AG09309 (cell line): ENCODE measurements around the gene ACOT7.
"Not testable (repeated sequence)": the region's sequence is repeated elsewhere in the genome, so short reads cannot be mapped to it uniquely, and the experiment has no call there.

ENCODE experiments used
- DNase-seq: peaks from one replicate; pipeline ENCODE4 v3.0.0-alpha.2; 2010; ENCODE audit warnings: low read depth
- H3K4me3 ChIP-seq: 2 replicates; pipeline ENCODE4 v1.5.1; 2011; ENCODE audit warnings: mild to moderate bottlenecking, low read depth, low read length, moderate library complexity; ENCODE audit not compliant: control insufficient read depth
- TF ChIP-seq, protein P1 (sequence below): IDR thresholded peaks from 2 replicates; pipeline ENCODE4 v1.5.1; 2011; ENCODE audit warnings: mild to moderate bottlenecking, low read depth, low read length, inconsistent platforms; ENCODE audit not compliant: insufficient read depth, control insufficient read depth; ENCODE audit errors: missing control alignments

Gene ACOT7, protein sequence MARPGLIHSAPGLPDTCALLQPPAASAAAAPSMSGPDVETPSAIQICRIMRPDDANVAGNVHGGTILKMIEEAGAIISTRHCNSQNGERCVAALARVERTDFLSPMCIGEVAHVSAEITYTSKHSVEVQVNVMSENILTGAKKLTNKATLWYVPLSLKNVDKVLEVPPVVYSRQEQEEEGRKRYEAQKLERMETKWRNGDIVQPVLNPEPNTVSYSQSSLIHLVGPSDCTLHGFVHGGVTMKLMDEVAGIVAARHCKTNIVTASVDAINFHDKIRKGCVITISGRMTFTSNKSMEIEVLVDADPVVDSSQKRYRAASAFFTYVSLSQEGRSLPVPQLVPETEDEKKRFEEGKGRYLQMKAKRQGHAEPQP

DNA sequence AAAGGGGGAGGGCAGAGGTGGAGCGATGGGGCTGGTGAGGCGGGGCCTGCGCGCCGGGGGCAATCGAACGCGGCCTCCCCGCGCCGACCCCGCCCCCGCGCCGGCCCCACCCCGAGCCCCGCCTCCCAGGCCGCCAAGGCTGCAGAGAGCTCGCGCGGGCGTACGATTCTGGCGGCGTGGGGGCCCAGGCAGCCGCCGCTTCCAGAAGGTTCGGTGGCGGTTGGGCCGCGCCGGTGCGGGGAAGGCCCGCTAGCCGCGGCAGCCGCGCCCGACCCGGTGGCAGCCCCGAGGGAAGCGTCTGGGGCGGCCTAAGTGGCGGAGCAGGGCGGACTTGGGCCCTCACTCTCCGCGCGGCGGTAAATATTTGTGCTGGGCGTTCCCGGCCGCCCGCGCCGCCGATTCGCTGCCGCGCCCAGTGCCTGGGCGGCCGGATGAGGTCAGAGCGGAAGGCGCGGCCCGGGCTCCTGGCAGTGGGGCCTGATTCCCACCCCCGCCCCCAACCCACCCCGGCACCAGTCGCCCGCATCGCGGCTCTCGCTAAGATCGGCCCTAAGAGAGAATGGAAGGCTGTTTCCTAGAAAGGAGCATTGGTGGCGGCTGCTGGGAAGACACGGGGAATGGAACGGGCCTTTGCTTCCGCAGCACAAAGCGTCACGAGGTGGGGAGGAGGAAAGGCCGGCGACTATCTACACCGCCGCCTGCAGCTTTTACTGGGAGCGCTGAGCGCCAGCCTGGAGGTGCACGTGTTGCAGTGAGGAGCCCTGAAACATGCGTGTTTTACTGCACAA lies at the start of gene ACOT7:
Gene ACOT7 (minus strand): TSS at position 368 of the 788 bp plus-strand sequence. CDS start 368 bp downstream, outside the sequence.
- H3K4me3 ChIP-seq = peak within 1 kb of the TSS; percentile 58
- TF ChIP-seq, protein P1, sequence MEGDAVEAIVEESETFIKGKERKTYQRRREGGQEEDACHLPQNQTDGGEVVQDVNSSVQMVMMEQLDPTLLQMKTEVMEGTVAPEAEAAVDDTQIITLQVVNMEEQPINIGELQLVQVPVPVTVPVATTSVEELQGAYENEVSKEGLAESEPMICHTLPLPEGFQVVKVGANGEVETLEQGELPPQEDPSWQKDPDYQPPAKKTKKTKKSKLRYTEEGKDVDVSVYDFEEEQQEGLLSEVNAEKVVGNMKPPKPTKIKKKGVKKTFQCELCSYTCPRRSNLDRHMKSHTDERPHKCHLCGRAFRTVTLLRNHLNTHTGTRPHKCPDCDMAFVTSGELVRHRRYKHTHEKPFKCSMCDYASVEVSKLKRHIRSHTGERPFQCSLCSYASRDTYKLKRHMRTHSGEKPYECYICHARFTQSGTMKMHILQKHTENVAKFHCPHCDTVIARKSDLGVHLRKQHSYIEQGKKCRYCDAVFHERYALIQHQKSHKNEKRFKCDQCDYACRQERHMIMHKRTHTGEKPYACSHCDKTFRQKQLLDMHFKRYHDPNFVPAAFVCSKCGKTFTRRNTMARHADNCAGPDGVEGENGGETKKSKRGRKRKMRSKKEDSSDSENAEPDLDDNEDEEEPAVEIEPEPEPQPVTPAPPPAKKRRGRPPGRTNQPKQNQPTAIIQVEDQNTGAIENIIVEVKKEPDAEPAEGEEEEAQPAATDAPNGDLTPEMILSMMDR = peak; percentile 27
- peak; percentile 29 for DNase-seq

DNA sequence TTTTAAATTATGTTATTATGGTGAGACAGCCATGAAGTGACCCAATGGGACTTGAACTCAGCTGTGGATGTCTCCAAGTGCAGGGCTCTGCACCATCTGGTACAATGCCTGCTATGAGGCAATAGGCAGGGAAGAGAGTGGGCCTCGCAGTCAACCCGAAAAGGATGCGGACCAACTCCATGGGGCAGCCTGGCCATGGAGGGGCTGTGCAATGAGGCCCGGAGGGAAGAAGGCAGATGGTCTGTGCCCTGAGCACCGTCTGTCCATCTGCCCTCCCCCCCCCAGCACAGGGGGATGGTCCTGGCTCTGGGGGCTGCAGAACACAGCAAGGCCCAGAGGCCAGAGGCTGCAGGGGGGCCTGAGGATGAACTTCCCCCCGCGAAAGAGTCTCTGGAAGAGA lies 48.0 kb upstream of the ACOT7 start:
- TF ChIP-seq, protein P1 = no peak
- DNase-seq = no peak

DNA sequence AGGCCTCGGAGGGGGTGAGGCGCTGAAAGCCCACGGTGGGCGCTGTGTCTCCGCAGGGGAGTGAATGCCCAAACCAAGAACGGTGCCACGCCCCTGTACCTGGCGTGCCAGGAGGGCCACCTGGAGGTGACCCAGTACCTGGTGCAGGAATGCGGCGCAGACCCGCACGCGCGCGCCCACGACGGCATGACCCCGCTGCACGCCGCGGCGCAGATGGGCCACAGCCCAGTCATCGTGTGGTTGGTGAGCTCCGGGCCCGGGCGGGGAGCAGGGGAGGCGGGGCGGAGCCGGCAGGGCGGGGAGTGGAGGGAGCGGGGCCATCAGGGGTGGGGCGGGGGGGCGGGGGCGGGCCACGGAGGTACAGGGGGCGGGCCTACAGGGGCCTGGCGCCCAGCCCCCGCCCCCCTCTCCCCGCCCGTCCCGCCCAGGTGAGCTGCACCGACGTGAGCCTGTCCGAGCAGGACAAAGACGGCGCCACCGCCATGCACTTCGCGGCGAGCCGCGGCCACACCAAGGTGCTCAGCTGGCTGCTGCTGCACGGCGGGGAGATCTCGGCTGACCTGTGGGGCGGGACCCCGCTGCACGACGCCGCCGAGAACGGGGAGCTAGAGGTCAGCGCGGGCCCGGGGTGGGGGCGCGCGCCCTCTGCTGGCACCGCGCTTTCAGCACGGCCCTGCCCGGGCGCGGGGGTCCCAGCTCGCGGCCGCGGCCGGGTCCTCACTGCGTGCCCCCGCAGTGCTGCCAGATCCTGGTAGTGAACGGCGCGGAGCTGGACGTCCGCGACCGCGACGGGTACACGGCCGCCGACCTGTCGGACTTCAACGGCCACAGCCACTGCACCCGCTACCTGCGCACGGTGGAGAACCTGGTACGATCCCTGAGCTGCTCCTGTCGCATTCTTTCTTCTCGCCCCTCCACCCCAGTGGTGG lies 46.9 kb upstream of the ACOT7 start:
- H3K4me3 ChIP-seq = no peak overlapping the region
- TF ChIP-seq, protein P1 = no peak
- DNase-seq = no peak

More for the DNA sequence above, 48.0 kb upstream of the ACOT7 start:
- H3K4me3 ChIP-seq = no peak overlapping the region

DNA sequence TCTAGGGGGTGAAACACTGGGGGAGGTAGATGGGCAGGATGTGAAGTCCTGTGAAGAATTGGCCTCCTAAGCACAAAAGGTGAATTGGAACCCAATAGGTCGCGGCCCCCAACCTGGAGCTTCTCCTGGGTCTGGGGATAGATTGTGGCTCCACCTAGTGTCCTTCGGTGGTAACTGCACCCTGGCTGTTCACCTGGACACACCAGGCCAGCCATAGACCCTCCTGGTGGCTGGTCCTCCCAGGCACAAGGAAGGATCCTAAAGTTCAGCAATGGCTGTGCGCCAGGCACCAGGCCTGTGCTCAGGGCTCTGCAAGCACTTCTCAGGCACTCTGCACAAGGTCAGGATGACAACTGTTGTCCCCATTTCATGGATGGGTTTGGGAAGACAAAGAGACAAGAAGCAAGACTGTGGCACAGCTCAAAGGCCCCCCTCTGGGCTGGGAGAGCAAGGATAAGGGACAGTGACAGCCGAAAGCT lies 44.5 kb upstream of the ACOT7 start:
- no peak overlapping the region for H3K4me3 ChIP-seq
- no peak for DNase-seq
- TF ChIP-seq, protein P1 = peak; percentile 93

DNA sequence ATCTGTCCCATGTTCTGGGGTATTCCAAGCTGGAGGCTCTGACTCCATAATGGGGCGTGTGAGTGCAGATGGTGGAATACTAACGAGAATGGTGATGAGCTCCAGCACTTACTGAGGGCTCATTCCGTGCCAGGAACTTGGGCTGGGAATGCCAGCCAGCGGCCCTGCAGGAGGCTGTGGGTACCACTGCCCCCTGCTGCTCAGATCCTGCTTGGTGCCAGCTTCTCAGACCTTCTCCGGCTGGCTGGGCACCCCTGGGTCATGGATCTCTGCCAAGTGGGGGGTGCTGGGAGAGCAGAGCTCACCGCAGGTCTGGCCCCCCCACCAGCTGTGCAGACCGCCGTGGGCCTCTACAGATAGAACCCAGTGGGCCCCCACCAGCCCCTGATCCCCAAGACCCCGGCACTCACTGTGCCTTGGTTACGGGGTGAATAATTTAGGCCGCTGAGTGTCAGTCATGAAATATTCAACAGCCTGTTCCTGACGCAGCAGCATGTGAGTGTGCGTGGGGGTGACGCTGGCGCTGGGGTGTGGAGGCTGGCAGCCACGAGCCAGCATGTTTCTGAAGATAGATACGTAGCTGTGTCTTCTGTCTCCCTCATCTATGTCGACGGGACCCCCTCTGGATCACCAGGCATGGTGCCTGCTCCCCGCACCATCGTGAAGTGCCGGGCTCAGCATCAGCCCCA lies 43.6 kb upstream of the ACOT7 start:
- TF ChIP-seq, protein P1 = peak; percentile 8
- DNase-seq, H3K4me3 ChIP-seq: not testable (repeated sequence)

DNA sequence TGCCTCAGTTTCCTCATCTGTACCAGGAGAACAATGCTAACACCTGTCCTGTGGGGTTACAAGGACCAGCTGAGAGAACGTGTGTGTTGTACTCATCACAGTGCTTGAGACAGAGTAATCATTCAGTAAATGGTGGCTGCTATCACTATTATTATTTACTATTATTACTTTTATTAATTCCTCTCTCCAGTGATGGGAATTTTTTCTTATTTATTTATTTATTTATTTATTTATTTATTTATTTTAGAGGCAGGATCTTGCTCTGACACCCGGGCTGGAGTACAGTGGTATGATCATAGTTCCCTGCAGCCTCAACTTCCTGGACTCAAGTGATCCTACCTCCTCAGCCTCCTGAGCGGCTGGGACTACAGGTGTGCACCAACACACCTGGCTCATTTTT lies 42.7 kb upstream of the ACOT7 start:
- H3K4me3 ChIP-seq, DNase-seq: not testable (repeated sequence)
